ENCODE measurements around the gene PRPF8. TPM values are rescaled to one million over a fixed set of nuclear protein-coding genes. Genes with fewer than 3 reads are reported as not detected.

Gene PRPF8
- total RNA-seq, 1 donor from 2014 or later, result 263 TPM

DNA sequence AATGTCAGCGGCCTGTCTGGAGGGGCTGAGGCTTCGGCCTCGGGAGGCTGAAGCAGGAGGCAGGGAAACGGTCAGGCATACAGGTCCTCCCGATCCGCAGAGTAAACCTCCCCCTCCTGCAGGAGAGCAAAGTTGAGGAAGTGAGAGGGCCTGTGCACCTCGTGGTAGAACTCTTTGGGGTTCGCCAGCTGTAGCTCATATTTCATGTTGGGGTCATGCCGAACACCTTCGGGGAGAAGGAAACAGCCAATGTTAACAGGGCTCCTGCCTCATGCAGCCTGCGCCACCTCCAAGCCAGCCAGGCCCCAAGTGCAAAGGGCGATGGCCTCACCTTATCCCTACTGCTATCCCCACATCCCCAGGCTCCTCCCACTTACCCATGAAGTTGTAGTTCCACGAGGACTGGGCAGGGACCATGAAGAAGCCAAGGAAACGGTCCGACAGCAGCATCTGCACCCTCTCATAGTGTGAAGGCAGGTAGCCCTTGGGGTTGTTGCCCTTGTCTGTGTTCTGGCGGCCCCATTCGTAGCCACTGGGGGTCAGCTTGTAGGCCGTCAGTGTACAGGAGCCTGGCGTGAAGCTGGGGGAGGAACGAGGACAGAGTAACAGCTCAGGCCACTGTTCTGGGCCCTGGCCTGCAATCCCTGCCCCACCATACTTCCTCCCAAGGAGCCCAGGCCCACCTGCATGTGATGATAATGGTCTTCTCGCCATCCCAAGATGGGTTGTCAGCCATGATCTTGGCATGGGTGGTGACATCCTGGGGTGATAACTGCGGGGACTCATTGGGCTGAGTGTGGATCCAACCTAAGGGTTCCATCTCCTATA, 33.7 kb downstream of the PRPF8 start:
- intact Hi-C loops (cut with DNase I), result no loop called here
- H3K4me1 ChIP-seq, result peaks cover 38% of the 10 kb centered on the region
- no peak overlapping the region for H3K4me3 ChIP-seq
- H3K36me3 ChIP-seq, result peaks cover 58% of the 10 kb centered on the region
- TF ChIP-seq, protein P1, sequence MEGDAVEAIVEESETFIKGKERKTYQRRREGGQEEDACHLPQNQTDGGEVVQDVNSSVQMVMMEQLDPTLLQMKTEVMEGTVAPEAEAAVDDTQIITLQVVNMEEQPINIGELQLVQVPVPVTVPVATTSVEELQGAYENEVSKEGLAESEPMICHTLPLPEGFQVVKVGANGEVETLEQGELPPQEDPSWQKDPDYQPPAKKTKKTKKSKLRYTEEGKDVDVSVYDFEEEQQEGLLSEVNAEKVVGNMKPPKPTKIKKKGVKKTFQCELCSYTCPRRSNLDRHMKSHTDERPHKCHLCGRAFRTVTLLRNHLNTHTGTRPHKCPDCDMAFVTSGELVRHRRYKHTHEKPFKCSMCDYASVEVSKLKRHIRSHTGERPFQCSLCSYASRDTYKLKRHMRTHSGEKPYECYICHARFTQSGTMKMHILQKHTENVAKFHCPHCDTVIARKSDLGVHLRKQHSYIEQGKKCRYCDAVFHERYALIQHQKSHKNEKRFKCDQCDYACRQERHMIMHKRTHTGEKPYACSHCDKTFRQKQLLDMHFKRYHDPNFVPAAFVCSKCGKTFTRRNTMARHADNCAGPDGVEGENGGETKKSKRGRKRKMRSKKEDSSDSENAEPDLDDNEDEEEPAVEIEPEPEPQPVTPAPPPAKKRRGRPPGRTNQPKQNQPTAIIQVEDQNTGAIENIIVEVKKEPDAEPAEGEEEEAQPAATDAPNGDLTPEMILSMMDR (IDR thresholded peaks at IDR 0.05), result no peak
- H3K27ac ChIP-seq, result peak overlapping the region; percentile 96
- no peak for DNase-seq
- H3K9me3 ChIP-seq, result no peaks in the 10 kb centered on the region
- no peak for ATAC-seq
- H3K27me3 ChIP-seq, result no peaks in the 10 kb centered on the region

DNA sequence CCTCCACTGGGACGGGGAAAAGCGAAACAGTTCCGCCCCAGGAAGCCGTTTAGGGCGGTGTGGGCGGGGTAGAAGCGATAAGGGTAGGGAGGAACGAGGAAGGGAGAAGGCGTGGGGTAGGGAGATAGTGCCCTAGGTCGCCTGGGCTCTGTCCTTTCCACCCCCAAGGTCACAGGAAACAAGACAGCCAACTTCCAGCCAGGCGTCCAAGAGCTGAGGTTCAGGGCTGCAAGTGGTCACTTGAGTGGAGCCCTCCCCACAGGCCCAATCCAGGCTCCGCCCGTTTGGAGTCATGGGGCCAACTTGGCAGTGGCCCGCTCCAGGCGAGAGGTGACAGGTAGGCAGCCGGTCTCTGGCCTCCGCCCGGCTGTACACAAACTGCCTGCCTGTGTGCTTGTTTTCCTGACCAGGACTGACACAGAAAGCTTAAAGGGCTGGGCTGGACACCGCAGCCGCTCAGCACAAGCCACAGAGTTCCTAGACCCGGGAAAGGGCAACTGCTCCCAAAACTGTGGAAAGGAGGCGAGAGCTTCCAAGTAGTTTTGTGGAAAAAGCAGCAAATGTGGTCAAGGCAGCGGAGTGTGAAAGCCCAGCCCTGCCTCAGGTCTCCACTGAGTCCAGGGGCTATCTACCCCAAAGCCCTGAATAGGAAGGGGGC, 34.7 kb downstream of the PRPF8 start, which contains the start of gene RILP:
Gene RILP (minus strand): TSS at position 23 of the 658 bp plus-strand sequence. CDS start 62 bp downstream, outside the sequence.
- peaks cover 46% of the 10 kb centered on the region for H3K4me1 ChIP-seq
- H3K4me3 ChIP-seq, result peak within 1 kb of the TSS; percentile 77
- peak within 1 kb of the TSS; percentile 96 for H3K27ac ChIP-seq
- intact Hi-C loops (cut with DNase I), result no loop called here
- DNase-seq (peak; percentile 95), ATAC-seq (peak; percentile 68)
- H3K36me3 ChIP-seq, result peaks cover 48% of the 10 kb centered on the region
- no peaks in the 10 kb centered on the region for H3K27me3 ChIP-seq
- H3K9me3 ChIP-seq, result no peaks in the 10 kb centered on the region
- TF ChIP-seq, protein P1 (IDR thresholded peaks at IDR 0.05), result no peak

DNA sequence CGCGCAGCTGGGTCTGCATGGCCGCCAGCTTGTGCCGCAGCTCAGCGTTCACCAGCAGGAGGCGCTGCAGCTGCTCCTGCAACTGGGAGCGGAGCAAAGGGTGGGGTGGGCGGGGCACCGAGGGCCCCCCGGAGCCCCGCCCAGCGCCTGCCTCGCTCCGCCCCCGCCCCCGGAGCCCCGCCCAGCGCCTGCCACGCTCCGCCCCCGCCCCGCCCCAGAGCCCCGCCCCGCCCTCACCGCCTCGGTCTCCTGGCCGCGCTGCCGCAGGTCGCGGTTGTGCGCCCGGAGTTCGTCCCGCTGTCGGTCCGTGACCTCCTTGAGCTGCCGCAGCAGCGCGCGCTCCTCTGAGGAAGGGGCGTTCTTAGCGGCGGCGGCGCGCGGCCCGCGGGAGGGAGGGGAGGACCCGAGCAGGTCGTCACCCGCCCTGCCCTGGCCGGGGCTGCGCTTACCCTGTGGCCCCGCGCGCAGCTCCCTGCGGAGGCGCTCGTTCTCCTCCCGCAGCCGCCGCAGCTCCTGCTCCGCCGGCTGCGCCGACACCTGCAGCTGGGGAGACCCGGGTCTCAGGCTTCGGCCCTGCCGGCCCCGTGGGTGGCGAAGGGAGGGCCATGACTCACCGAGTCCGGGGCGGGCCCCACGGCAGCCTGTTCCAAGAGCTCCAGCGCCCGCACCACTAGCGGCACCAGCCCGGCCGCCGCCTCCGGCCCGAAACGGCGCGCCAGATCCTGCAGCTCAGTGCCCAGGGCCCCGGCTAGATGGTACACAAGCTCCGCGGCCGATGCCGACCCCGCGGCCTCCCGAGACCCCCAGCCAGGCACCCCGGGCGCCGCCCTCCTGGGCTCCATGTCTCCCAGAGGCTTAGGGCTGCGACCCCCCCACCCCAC, 35.5 kb downstream of the PRPF8 start:
- H3K9me3 ChIP-seq, result no peaks in the 10 kb centered on the region
- H3K27ac ChIP-seq, result peak overlapping the region; percentile 96
- peak; percentile 78 for ATAC-seq
- peak overlapping the region; percentile 77 for H3K4me3 ChIP-seq
- H3K4me1 ChIP-seq, result peaks cover 54% of the 10 kb centered on the region
- intact Hi-C loops (cut with DNase I), result no loop called here
- peak; percentile 98 for DNase-seq
- no peaks in the 10 kb centered on the region for H3K27me3 ChIP-seq
- TF ChIP-seq, protein P1 (IDR thresholded peaks at IDR 0.05), result peak; percentile 77
- peaks cover 40% of the 10 kb centered on the region for H3K36me3 ChIP-seq

DNA sequence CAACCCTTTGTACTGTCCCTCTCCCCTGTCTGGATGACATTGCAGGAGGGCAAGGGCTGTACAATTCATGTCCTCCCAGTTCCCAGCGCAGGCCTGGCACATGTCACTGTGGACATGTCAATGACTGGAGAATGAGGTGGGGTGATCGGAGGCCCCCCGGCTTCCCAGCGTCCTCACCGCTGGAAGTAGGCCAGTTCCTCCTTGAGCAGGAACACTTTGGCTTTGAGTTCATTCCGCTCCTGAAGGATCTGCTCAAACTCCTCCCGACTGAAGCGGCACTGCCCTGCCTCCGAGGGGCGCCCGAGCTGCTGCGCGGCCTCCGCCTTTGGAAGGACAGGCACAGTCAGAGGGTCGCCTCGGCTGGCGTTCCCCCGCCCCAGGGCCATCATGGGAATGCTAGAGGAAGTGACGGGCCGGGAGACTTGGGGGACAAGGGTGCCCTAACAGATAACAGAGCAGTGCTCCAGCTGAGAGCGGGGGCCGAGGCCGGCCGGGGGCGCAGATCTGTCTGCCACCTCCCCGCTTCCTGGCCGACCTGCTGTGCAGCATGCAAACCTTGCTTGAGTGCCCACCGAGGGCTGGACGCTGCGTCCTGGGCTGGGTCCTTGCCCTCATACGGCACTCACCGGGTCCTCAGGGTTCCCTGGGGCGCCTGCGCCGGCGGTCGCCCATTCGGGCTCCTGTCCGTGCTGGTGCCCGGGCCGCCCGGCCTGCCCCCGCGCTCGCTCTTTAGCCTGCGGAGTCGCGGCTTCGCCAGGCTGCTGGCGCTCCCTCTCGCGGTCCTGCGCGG, 36.3 kb downstream of the PRPF8 start:
- intact Hi-C loops (cut with DNase I), result no loop called here
- peaks cover 60% of the 10 kb centered on the region for H3K4me1 ChIP-seq

More for the DNA sequence above, 36.3 kb downstream of the PRPF8 start:
- TF ChIP-seq, protein P1 (IDR thresholded peaks at IDR 0.05), result no peak
- H3K27me3 ChIP-seq, result no peaks in the 10 kb centered on the region
- H3K36me3 ChIP-seq, result peaks cover 32% of the 10 kb centered on the region
- ATAC-seq (peak; percentile 2), DNase-seq (peak; percentile 87)
- peak overlapping the region; percentile 84 for H3K27ac ChIP-seq
- H3K9me3 ChIP-seq, result no peaks in the 10 kb centered on the region
- H3K4me3 ChIP-seq, result peak overlapping the region; percentile 77
